ENCODE measurements around the gene CDC42. TPM values are rescaled to one million over a fixed set of nuclear protein-coding genes. Genes with fewer than 3 reads are reported as not detected.
A peak's percentile ranks its signal among the peaks of the same experiment; 100 is the strongest.

The CDC42 gene
- total RNA-seq, 4 donors from 2014 or later, result 108 to 223 (median 200) TPM

- Histone ChIP-seq H3K27me3 (no peaks in the 10 kb centered on the region), H3K4me1 (peaks cover 21% of the 10 kb centered on the region), H3K27ac (no peak overlapping the region), H3K9me3 (no peaks in the 10 kb centered on the region), H3K4me3 (no peak overlapping the region), H3K36me3 (peaks cover 29% of the 10 kb centered on the region)
- TF ChIP-seq CTCF (IDR thresholded peaks at IDR 0.05) (no peak), POLR2AphosphoS5 (IDR thresholded peaks at IDR 0.05) (no peak), POLR2A (IDR thresholded peaks at IDR 0.05) (no peak), EP300 (IDR thresholded peaks at IDR 0.05) (no peak)
- DNase-seq (ENCODE audit: low spot score in 2 of 2), result no peak
- WGBS, result 82% methylated on average over 3 of the region's 3 CpGs
These were observed 60.0 kb downstream of the CDC42 start for GRCh38 chr1:22112554-22112953.

- Histone ChIP-seq H3K27me3 (no peaks in the 10 kb centered on the region), H3K4me3 (no peak overlapping the region), H3K36me3 (peaks cover 29% of the 10 kb centered on the region), H3K4me1 (peaks cover 24% of the 10 kb centered on the region), H3K27ac (no peak overlapping the region), H3K9me3 (no peaks in the 10 kb centered on the region)
- peak in 1 of 2 donors; percentile 58 for DNase-seq (ENCODE audit: low spot score in 2 of 2)
- WGBS, result 56% methylated on average over 13 of the region's 18 CpGs
- TF ChIP-seq POLR2AphosphoS5 (IDR thresholded peaks at IDR 0.05) (no peak), EP300 (IDR thresholded peaks at IDR 0.05) (no peak), POLR2A (IDR thresholded peaks at IDR 0.05) (no peak), CTCF (IDR thresholded peaks at IDR 0.05) (no peak)
These were observed 61.8 kb downstream of the CDC42 start for GRCh38 chr1:22114083-22115012.

GRCh38 chr1:22115286-22115685 is 62.8 kb downstream of the CDC42 start:
- H3K27ac ChIP-seq, result no peak overlapping the region
- H3K9me3 ChIP-seq, result no peaks in the 10 kb centered on the region
- peak in 1 of 2 donors; percentile 41 for DNase-seq (ENCODE audit: low spot score in 2 of 2)
- no peaks in the 10 kb centered on the region for H3K27me3 ChIP-seq
- peaks cover 24% of the 10 kb centered on the region for H3K4me1 ChIP-seq
- TF ChIP-seq CTCF (IDR thresholded peaks at IDR 0.05), result no peak
- TF ChIP-seq POLR2A (IDR thresholded peaks at IDR 0.05), result no peak
- no peak for TF ChIP-seq POLR2AphosphoS5 (IDR thresholded peaks at IDR 0.05)
- TF ChIP-seq EP300 (IDR thresholded peaks at IDR 0.05), result no peak
- peaks cover 32% of the 10 kb centered on the region for H3K36me3 ChIP-seq
- no peak overlapping the region for H3K4me3 ChIP-seq
- WGBS, result 88% methylated on average over 6 of the region's 6 CpGs

GRCh38 chr1:22117238-22117637 is 64.7 kb downstream of the CDC42 start:
- Histone ChIP-seq H3K27ac (no peak overlapping the region), H3K4me1 (peaks cover 36% of the 10 kb centered on the region), H3K36me3 (peaks cover 23% of the 10 kb centered on the region), H3K27me3 (no peaks in the 10 kb centered on the region), H3K4me3 (no peak overlapping the region), H3K9me3 (no peaks in the 10 kb centered on the region)
- peak in 1 of 2 donors; percentile 41 for DNase-seq (ENCODE audit: low spot score in 2 of 2)
- 26% methylated on average over 2 of the region's 4 CpGs for WGBS
- no peak for TF ChIP-seq CTCF (IDR thresholded peaks at IDR 0.05)
- TF ChIP-seq EP300 (IDR thresholded peaks at IDR 0.05), result no peak
- no peak for TF ChIP-seq POLR2AphosphoS5 (IDR thresholded peaks at IDR 0.05)
- TF ChIP-seq POLR2A (IDR thresholded peaks at IDR 0.05), result no peak

- Histone ChIP-seq H3K36me3 (peaks cover 18% of the 10 kb centered on the region), H3K9me3 (no peaks in the 10 kb centered on the region), H3K4me3 (no peak overlapping the region), H3K4me1 (peaks cover 41% of the 10 kb centered on the region), H3K27me3 (no peaks in the 10 kb centered on the region), H3K27ac (no peak overlapping the region)
- peak in 1 of 2 donors; percentile 60 for DNase-seq (ENCODE audit: low spot score in 2 of 2)
- TF ChIP-seq CTCF (IDR thresholded peaks at IDR 0.05), result no peak
- no peak for TF ChIP-seq POLR2AphosphoS5 (IDR thresholded peaks at IDR 0.05)
- WGBS, result 48% methylated on average over 3 of the region's 5 CpGs
These were observed 65.3 kb downstream of the CDC42 start for GRCh38 chr1:22117851-22118250.

All from suprapubic skin (tissue), 4 donors.